MM.1S (cell line): ENCODE data around the gene LCLAT1.

Experiments used
- DNase-seq: peaks from one replicate; pipeline ENCODE4 v3.0.0-alpha.2; 2015
- H2AFZ ChIP-seq: fragments of 300-600 bp; sonication (generic); 2 replicates; pipeline ENCODE4 v1.6.0; 2016; ENCODE audit warnings: antibody characterized with exemption, low read length
- H3F3A ChIP-seq: fragments of 300-600 bp; sonication (generic); 2 replicates; pipeline ENCODE4 v1.6.1; 2016; ENCODE audit warnings: mild to moderate bottlenecking, antibody characterized with exemption, low read length, moderate library complexity, mixed read lengths; ENCODE audit not compliant: insufficient read depth
- H3K27ac ChIP-seq: fragments of 300-600 bp; sonication (generic); 2 replicates; pipeline ENCODE4 v1.5.1; 2016; ENCODE audit warnings: mild to moderate bottlenecking, low read length
- H3K27me3 ChIP-seq: fragments of 300-600 bp; sonication (generic); replicated peaks from 2 replicates; pipeline ENCODE4 v1.6.0; 2016; ENCODE audit warnings: low read length; ENCODE audit not compliant: insufficient read depth
- H3K36me3 ChIP-seq: fragments of 300-600 bp; sonication (generic); replicated peaks from 2 replicates; pipeline ENCODE4 v1.6.1; 2016; ENCODE audit warnings: mild to moderate bottlenecking, low read length, mixed read lengths; ENCODE audit not compliant: insufficient read depth
- H3K4me1 ChIP-seq: fragments of 300-600 bp; sonication (generic); 2 replicates; pipeline ENCODE4 v1.6.1; 2016; ENCODE audit warnings: low read length, mixed read lengths
- H3K4me2 ChIP-seq: fragments of 300-600 bp; sonication (generic); 2 replicates; pipeline ENCODE4 v1.6.0; 2016; ENCODE audit warnings: low read depth, low read length
- H3K4me3 ChIP-seq: fragments of 300-600 bp; sonication (generic); 2 replicates; pipeline ENCODE4 v1.5.1; 2016; ENCODE audit warnings: low read length, mixed read lengths
- H3K79me2 ChIP-seq: fragments of 300-600 bp; sonication (generic); 2 replicates; pipeline ENCODE4 v1.6.1; 2016; ENCODE audit warnings: mixed run types, low read length, mixed read lengths
- H3K9ac ChIP-seq: fragments of 300-600 bp; sonication (generic); 2 replicates; pipeline ENCODE4 v1.6.1; 2016; ENCODE audit warnings: low read length, mixed read lengths
- H3K9me2 ChIP-seq: fragments of 300-600 bp; sonication (generic); replicated peaks from 2 replicates; pipeline ENCODE4 v1.6.1; 2016; ENCODE audit warnings: mild to moderate bottlenecking, low read length, mixed read lengths; ENCODE audit not compliant: insufficient read depth
- H3K9me3 ChIP-seq: fragments of 300-600 bp; sonication (generic); replicated peaks from 2 replicates; pipeline ENCODE4 v1.6.1; 2016; ENCODE audit warnings: mild to moderate bottlenecking, low read length, mixed read lengths; ENCODE audit not compliant: insufficient read depth
- H4K20me1 ChIP-seq: fragments of 300-600 bp; sonication (generic); 2 replicates; pipeline ENCODE4 v1.6.1; 2016; ENCODE audit warnings: mild to moderate bottlenecking, low read length, moderate library complexity, mixed read lengths; ENCODE audit not compliant: insufficient read depth
- EZH2 ChIP-seq: fragments of 300-600 bp; sonication (generic); optimal IDR thresholded peaks from 2 replicates; pipeline ENCODE3; 2017; ENCODE audit warnings: low read depth, mild to moderate bottlenecking, antibody characterized with exemption, low read length, mixed read lengths
- EZH2phosphoT487 ChIP-seq: fragments of 300-600 bp; sonication (generic); IDR thresholded peaks from 2 replicates; pipeline ENCODE4 v1.6.1; 2018; ENCODE audit warnings: antibody characterized with exemption, low read length
- TF ChIP-seq, protein P1 (sequence below): fragments of 300-600 bp; sonication (generic); IDR thresholded peaks from 2 replicates; pipeline ENCODE4 v1.5.1; 2016; ENCODE audit warnings: antibody characterized with exemption, low read length, mixed read lengths

Gene LCLAT1

DNA sequence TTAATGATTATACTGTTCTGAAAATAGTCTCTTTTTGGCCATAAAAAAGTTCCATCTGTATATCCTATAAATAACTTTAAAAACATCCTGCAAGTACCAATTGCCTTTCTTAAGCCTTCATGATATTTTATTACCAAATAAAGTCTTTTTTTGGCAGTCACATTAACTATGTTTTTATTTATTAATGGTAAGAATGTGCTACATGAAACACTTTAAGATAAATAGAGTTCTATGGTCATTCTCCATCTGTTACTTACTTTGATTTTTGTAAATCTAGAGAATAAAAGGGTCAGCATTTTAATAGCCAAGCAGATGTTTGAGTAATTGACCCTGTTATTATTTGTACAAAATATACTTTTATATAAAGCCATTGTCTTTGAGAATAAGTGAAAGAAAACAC, 52.6 kb downstream of the LCLAT1 start:
- Histone ChIP-seq H4K20me1 (no peaks in the 10 kb centered on the region), H3K4me1 (no peaks in the 10 kb centered on the region), H3K9ac (no peak overlapping the region), H3K79me2 (no peaks in the 10 kb centered on the region), H3K9me2 (no peaks in the 10 kb centered on the region), H3F3A (no peaks in the 10 kb centered on the region), H3K36me3 (no peaks in the 10 kb centered on the region), H2AFZ (no peak overlapping the region), H3K27me3 (no peaks in the 10 kb centered on the region), H3K27ac (no peak overlapping the region), H3K4me2 (no peak overlapping the region), H3K9me3 (no peaks in the 10 kb centered on the region), H3K4me3 (no peak overlapping the region)
- TF ChIP-seq, protein P1, sequence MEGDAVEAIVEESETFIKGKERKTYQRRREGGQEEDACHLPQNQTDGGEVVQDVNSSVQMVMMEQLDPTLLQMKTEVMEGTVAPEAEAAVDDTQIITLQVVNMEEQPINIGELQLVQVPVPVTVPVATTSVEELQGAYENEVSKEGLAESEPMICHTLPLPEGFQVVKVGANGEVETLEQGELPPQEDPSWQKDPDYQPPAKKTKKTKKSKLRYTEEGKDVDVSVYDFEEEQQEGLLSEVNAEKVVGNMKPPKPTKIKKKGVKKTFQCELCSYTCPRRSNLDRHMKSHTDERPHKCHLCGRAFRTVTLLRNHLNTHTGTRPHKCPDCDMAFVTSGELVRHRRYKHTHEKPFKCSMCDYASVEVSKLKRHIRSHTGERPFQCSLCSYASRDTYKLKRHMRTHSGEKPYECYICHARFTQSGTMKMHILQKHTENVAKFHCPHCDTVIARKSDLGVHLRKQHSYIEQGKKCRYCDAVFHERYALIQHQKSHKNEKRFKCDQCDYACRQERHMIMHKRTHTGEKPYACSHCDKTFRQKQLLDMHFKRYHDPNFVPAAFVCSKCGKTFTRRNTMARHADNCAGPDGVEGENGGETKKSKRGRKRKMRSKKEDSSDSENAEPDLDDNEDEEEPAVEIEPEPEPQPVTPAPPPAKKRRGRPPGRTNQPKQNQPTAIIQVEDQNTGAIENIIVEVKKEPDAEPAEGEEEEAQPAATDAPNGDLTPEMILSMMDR: no peak
- TF ChIP-seq EZH2: no peak
- TF ChIP-seq EZH2phosphoT487: no peak
- no peak for DNase-seq

DNA sequence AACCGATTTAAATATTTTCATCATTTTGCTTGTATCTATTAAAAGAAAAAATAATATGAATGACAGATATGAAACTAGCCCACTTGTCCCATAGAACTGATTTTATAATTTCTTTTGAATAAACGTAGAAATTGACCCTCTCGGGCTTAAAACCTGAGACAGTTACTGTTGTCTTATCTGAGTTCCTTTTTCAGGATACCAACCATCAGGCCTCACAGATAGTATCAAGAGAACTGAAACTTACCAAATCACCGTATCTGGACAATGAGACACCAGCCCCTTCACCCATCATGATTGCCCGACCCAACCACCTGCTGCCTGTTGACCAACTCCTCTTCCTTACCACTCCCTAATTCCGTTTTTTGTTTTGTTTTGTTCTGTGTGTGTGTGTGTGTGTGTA, 53.7 kb downstream of the LCLAT1 start:
- H3K9me3 ChIP-seq: no peaks in the 10 kb centered on the region
- TF ChIP-seq EZH2phosphoT487: no peak
- TF ChIP-seq, protein P1: no peak
- no peak for TF ChIP-seq EZH2
- H3K9me2 ChIP-seq: no peaks in the 10 kb centered on the region
- H3K79me2 ChIP-seq: no peaks in the 10 kb centered on the region
- H3K4me3 ChIP-seq: no peak overlapping the region
- no peaks in the 10 kb centered on the region for H3K4me1 ChIP-seq
- H3K27me3 ChIP-seq: no peaks in the 10 kb centered on the region
- H3K36me3 ChIP-seq: no peaks in the 10 kb centered on the region
- H3K9ac ChIP-seq: no peak overlapping the region
- no peak overlapping the region for H3K4me2 ChIP-seq
- H3F3A ChIP-seq: no peaks in the 10 kb centered on the region
- H4K20me1 ChIP-seq: no peaks in the 10 kb centered on the region
- no peak overlapping the region for H3K27ac ChIP-seq
- DNase-seq: no peak
- no peak overlapping the region for H2AFZ ChIP-seq

DNA sequence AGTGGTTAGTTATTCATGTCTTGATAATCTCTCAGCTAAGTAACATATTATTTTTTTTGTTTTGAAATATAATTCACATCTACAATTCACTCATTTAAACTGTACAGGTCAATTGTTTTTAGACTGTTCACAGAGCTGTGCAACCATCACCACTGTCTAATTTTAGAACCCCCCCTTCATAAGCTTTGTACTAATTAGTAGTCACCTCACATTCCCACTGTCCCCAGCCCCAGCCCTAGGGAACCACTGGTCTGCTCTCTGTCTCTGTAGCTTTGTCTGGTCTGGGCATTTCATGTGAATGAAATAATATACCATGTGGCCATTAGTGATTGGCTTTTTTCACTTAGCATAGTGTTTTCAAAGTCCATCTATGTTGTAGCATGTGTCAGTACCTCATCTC, 55.3 kb downstream of the LCLAT1 start:
- Histone ChIP-seq H2AFZ (no peak overlapping the region), H3K9me3 (no peaks in the 10 kb centered on the region), H4K20me1 (no peaks in the 10 kb centered on the region), H3K79me2 (no peaks in the 10 kb centered on the region), H3K36me3 (no peaks in the 10 kb centered on the region), H3K4me1 (no peaks in the 10 kb centered on the region), H3K27me3 (no peaks in the 10 kb centered on the region), H3K9ac (no peak overlapping the region), H3K9me2 (no peaks in the 10 kb centered on the region), H3K27ac (no peak overlapping the region), H3K4me3 (no peak overlapping the region), H3K4me2 (no peak overlapping the region), H3F3A (no peaks in the 10 kb centered on the region)
- no peak for TF ChIP-seq EZH2
- TF ChIP-seq EZH2phosphoT487: no peak
- TF ChIP-seq, protein P1: no peak
- no peak for DNase-seq
